Measurements from ENCODE around the gene WDFY1.

DNA sequence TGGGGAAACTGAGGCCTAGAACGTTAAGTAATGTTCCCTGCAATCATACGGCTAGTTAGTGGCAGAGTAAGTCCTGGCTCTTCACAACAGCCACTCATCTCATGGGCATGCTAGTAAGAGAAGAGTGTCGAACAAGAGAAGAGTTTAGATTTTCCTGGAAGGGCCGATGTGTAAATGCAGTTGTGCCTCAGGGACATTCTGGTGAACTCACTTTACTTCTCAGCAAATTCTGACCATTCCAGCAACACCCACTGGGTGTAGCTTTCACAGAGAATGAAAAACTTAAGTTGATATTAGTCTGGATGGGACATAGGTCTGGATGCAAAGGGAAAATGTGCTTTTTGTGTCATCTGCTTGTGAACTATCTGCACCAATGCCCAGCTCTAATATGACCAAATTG lies 35.7 kb upstream of the WDFY1 start:
- TF ChIP-seq NFE2L1 (CRISPR knock-in tag; IDR thresholded peaks at IDR 0.05) (no peak), CTCF (IDR thresholded peaks at IDR 0.05) (no peak), CREB1 (CRISPR knock-in tag; IDR thresholded peaks at IDR 0.05) (no peak), TEAD1 (CRISPR knock-in tag; IDR thresholded peaks at IDR 0.05) (no peak)
- TF ChIP-seq, protein P1, sequence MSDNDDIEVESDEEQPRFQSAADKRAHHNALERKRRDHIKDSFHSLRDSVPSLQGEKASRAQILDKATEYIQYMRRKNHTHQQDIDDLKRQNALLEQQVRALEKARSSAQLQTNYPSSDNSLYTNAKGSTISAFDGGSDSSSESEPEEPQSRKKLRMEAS (CRISPR knock-in tag; IDR thresholded peaks at IDR 0.05): no peak
